Measurements from ENCODE around the gene CREBBP.

Gene CREBBP

DNA sequence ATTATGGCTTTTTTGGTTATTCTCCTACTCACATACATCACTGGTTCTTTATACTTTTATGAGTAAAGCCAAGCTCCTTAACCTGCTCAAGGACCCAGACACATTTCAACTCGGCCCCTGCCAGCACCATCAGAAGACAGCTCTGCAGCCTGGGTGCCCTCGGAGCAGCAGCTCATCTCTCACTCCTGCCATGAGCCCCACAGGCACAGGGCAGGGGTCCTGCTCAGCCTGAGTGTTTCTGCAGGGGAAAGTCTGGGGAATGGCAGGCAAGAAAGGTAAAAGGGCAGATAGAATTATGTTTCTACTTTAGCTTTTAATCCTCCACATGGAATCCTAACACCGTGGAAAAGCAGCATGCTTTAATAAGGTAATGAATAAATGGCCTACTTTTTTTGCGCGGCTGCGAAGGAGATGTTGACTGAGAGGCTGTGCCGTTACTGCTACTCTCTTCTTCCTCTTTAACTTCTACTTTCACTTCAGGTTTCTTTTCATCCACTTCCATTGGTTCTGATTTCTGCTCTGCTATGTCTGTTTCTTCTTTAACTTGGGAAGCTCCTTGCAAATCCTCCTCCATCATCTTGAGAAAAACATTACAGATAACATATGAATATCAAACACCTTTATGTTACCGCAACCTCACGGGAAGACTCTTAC, 113.1 kb downstream of the CREBBP start:
- DNase-seq (ENCODE audit: low spot score) = no peak

DNA sequence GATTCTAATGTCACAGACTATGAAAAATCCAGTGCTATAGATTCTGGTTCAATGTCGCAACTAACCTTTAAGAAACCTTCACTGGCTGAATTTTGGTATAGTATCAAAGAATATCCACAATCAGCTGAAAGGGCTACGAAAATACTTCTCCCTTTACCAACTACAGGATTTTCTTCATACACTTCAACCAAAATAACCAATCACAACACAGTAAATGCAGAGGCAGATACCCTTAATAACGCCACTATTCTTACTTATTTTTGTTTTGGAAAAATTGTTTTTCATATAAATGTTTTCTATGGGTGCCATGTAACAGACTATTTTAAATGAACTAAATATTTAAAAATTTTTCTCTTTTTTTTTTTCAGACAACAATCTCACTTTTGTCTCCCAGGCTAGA, 114.3 kb downstream of the CREBBP start:
- no peak for DNase-seq (ENCODE audit: low spot score)

DNA sequence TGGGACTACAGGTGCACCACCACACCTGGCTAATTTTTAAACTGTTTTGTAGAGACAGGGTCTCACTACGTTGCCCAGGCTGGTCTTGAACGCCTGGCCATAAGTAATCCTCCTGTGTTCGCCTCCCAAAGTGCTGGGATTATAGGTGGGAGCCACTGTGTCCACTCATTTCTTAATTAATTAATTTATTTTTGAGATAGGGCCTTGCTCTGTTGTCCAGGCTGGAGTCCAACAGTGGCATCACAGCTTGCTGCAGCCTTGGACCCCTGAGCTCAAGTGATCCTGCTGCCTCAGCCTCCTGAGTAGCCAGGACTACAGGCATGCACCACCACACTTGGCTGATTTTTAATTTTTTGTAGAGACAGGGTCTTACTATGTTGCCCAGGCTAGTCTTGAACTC, 116.1 kb downstream of the CREBBP start:
- no peak for DNase-seq (ENCODE audit: low spot score)

DNA sequence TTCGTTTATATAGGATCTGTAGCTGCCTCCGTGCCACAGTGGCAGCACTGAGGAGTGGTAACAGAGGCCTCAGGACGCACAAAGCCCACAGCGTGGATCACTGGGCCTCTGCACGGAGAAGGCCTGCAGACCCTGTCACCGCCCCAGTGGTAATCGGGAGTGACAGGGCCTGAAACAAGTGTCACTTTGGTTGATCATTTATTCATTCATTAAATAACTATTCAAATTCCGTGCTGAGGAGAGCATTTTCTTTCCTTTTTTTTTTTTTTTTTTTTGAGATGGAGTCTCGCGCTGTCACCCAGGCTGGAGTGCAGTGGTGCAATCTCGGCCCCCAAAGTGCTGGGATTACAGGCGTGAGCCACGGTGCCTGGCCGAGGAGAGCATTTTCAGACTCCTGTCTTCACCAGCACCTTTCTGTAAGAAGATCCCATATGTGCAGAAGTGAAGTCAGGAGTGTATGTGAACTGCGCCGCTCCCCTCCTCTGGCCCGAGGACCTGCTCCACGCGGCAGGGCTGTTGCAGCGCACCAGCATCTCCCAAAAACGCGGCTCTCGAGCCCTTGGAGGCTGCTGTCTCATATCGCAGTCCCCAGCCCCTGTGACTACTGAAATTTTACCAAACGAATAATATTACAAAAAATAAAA, 118.3 kb downstream of the CREBBP start:
- no peak for DNase-seq (ENCODE audit: low spot score)

DNA sequence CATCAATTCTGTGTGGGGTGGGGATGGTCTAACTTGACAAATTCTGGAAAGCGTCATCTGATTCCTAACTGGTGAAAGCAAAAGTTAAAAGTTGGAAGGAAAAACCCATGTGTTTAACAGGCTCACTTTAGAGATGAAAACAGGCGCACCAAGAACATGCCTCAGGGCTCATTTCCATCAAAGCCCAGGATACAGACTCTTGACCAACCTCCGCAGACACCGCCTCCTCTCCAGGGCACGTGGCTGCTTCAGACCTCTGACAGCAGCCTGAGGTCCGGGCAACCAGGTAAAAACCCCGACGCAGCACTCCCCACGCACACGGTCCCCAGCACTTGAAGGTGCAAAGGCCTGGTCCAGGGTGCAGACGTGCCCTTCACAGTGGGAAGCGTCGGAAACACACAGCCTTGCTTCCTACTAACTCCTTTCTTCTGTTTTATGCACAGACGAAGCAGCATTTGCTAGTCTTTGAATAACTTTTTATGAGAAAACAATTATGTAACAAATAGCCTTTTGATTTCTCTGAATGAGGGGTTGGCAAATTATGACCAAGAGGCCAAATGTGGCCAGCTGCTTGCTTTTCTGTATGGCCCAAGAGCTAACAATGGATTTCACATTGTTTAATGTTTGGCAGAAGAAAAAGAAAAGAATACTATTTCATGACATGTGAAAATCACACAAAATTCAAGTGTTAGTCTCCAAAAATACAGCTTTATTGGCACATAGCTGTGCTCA, 119.0 kb downstream of the CREBBP start:
- no peak for DNase-seq (ENCODE audit: low spot score)

DNA sequence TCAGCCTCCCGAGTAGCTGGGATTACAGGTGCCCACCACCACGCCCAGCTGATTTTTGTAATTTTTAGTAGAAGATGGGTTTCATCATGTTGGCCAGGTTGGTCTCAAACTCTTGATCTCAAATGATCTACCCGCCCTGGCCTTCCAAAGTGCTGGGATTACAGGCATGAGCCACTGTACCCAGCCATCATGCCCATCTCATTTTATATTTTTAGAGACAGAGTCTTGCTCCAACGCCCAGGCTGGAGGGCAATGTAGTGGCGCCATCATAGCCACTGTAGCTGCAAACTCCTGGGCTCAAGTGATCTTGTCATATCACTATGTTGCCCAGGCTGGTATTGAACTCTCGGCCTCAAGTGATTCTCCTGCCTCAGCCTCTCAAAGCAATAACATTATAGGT, 120.0 kb downstream of the CREBBP start:
- DNase-seq (ENCODE audit: low spot score) = no peak

DNA sequence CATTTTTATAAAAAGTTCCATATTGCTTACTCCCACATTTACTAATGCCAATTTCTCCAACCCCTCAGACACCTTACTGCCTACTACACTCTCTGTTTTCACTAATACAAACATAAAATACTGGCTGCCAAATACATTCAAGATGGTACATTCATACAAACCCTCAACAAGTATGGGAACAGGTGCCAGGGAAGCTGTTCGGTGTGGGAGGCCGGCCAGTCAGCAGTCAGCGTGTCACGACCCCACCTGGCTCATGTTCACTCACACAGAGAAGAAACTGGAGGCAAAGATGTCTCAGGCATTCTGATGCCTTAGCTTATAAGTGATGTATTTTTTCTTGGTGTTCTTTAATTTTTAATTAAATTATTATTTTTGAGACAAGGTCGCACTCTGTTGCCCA, 120.8 kb downstream of the CREBBP start:
- peak; percentile 83 for DNase-seq (ENCODE audit: low spot score)

DNA sequence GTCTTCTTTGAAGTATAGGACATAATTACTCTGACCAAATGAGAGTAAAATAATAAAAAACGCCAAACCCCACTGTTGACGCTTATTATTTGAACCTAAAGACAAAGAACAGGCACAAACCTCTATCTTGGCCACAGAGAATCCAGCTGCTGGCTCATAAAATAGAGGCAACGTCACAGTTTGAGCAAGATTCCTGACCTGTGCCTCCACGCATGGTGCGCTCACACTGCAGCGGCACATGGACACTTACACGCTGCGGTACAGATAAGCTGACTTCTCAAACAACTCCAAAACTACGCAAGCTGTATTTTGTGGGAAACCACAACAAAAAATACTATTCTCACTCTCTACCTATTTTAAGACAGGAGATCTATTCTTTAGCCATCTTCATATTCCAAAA, 124.4 kb downstream of the CREBBP start:
- no peak for DNase-seq (ENCODE audit: low spot score)

DNA sequence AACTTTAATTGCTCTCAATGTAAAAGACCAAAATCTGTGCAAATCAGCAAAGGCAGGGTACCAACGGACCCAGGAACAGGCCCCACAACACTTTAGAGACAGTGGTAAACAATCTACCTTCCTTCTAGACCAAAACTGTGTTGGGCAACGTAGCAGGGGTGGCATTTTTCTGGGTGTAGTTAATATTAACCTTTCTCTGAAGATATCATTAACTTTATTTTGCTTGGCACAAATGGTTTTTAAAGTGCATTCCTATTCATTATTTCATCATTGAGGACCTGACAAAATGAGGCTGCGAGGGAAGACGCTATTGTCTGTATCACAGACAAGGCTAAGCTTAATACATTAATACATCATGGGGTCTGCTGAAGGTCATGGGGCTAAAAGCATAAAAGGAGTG, 125.3 kb downstream of the CREBBP start:
- DNase-seq (ENCODE audit: low spot score) = no peak

DNA sequence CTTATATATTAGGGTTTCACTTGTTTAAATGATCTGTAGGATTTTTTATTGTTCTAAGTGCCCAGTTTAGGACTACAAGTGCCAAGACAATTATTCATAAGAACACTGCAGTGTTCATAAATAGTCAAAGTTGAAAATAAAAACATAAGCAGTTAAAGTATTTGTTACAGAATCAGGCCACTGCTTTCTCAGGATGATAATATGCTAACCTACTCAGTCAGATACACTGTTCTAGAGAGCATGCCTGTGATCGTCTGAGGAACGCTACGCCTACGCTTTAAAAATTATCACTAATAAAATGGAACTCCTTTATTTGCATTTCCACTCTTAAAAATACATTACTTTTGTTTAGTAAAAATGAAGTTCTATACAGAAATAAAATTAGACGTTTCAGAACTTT, 125.7 kb downstream of the CREBBP start:
- no peak for DNase-seq (ENCODE audit: low spot score)

DNA sequence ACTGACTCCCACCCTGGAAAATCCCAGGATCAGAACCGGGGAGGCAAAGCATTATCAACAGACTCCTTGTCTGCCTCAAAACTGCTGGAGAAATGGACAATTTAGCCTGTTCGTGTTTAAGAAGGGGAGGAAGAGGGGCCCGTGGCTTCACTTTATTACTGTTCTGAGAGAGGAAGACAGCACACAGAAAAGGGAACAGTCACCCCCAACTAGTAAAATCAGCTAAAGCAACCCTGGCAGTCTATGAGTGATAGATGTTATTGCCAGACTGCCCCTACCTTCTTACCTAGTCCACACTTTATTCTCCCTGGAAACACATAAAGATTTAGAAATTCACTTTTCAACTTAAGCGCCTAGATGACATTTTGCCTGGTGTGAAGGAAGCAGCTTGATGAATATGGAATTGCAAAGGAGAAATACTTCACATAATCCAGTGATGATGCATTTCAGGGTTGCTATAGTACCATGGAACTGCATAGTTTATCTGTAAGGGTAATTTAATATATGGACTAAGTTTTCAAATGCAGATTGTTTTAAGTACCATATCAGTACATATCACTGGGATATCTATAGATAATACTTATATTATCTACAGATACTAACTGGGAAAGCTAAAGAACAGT, 126.3 kb downstream of the CREBBP start:
- DNase-seq (ENCODE audit: low spot score) = no peak

DNA sequence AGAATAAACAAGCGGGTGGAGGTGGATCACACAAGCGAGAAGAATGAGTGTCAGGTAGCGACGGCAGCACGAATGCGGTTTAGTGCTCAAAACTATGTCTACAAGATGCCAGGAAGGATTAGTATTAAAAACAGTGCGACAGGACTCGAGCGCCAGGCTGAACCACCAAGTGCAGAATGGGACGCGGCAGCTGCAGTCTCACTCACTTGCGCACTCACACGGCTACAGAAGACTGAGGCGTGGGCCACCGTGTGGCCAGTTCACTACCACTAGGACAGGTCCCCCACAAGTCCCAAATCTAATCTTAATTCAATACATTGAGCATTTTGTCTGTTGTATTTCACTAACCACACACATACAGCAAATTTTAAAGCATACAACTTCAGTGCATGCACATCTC, 127.5 kb downstream of the CREBBP start:
- DNase-seq (ENCODE audit: low spot score) = no peak

DNA sequence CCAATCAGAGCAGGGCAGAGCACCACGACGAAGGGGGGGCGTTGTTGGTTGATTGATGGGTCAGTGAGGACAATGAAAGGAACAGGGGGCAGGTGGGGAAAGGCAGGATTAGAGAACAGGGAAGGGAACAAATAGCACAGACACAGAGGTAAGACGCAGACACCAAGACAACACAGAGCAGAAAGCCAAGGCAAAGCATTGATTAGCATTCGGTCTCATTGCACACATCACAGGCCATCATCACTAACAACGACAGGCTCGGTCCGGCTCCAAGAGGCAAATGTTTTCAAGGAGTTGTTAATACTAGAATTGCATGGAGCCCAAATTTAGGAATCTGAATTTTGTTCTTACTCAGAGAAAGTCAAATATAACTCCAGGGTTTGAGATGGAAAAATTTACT, 128.6 kb downstream of the CREBBP start:
- DNase-seq (ENCODE audit: low spot score) = no peak

DNA sequence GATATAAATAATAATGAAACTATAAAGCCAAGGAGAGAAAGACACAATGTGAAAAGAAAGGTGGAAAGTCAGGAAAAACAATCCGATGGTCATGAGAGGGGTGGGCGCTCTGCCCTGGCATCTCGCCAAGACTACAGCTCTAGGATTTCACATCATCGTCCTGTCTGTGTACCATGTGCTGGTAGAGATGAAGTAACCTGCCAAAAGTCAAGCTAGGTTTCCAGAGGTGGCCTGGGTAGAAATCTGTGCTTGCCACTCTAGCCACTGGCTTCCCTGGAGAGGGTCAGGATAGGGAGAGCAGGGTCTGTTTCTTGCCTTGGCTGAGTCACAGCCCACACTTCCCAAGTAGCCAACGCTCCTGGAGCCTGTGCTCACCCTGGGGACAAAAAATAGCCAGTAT, 132.2 kb downstream of the CREBBP start:
- no peak for DNase-seq (ENCODE audit: low spot score)

DNA sequence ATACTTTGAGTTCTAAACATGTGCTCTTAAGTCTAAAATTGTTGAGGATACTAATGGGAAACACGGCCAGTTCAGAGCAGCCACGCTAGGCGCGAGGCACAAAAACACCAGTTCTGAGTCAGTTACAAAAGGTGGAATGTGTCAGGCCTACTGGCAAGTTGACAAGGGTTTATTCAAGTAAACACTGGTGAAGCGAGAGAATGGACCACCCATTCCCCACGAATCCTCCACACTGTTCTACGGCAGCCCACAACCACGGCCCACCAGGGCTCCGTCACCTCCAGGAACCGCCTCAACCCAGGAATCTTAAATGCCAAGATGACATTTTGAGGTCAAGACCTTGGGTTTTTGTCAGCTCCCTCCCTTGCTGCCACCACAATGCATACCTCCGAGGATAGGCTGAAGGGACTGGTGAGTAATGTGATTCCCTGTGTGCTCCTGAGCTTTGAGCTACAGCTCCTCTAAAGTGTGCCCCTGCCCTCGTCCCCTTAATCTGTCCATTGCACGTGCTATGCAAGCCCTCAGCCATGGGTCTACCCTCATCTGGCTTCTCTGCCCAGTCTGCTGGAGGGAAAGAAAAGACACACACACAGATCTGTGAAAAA, 134.7 kb downstream of the CREBBP start:
- DNase-seq (ENCODE audit: low spot score) = no peak

DNA sequence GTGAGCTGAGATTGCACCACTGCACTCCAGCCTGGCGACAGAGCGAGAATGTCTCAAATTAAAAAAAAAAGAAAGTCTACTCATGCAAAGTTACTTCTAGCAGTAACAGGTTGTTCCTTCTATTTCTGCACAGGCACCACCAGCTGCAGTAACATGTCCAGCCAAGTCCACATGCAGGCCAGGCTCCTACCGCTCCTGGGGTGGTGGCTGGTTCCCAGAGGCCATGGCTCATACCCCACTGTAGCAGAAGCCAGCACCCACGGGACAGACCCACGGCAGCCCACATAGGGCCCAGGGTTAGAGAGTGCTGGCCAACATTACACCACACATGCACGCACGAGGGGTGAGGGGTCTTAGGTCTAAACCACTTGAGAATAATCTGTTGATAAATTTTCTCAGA, 136.5 kb downstream of the CREBBP start:
- DNase-seq (ENCODE audit: low spot score) = no peak

DNA sequence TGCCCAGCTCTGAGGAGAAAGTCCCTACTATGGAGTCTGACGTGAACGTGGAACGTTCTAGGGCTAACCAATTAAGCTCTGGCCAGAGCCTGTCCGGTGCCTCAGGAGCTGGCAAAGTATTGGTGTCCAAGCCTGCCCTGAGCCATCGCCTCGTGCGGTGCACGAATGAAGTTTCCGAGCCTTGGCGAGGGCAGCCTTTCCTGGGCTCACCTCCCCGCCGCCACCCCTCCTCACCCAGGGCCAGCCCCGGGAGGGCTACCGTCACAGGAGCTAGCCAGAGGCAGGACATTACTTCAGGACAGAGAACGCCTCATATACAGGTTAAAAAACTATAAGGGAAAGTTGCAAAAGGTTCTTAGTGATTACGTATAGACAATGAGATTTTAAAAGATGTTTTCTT, 139.6 kb downstream of the CREBBP start:
- no peak for DNase-seq (ENCODE audit: low spot score)

DNA sequence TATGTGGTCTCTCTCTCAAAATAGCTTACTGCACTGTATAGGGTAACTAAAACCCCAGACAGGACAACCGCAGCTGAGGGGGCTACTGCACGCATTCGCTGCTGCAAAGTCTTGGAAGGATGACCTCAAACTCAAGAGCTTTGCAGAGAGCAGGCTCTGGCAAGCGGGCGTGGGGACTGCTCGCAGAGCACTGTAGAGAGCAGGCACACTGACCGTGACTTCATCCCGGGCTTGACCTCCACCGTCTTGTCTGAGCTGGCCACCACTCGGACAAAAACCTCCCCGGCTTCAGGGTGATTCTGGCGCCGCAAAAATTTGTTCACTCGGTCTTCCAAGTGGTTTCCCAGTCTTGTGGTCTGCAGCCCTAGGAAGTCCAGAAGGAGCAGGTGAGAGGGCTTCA, 140.3 kb downstream of the CREBBP start:
- no peak for DNase-seq (ENCODE audit: low spot score)

DNA sequence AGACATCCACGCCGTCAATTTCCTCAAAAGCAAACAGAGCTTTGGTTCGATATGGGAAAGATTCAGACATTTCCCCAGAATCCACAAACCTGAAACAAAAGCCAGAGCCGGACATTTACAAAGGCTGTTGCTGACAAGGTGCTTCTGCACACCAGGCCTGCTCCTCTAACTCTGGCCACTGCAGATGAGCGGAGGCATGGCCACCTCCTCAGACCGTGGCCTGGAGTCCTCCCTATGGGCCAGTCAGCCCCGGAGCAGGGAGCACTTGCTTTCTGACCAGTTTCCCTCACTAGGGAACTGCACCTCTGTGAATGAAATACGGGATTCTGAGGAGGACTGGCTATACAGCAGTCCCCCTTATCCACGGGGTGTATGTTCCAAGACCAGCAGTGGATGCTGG, 140.9 kb downstream of the CREBBP start:
- no peak for DNase-seq (ENCODE audit: low spot score)

DNA sequence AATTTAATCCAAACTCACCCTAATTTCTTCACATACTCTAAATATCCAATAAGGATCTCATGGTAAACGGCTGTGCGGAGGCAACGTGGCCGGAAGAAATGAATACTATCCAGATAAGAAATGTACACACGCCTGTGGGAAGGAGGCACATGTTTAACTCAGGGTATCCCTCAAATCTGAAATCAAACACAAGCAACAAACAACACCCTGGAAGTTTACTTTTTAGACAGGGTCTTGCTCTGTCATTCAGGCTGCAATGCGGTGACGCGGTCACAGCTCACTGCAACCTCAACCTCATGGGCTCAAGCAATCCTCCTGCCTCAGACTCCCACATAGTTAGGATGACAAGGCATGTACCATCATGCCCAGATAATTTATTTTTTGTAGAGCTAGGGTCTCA, 142.0 kb downstream of the CREBBP start:
- no peak for DNase-seq (ENCODE audit: low spot score)

DNA sequence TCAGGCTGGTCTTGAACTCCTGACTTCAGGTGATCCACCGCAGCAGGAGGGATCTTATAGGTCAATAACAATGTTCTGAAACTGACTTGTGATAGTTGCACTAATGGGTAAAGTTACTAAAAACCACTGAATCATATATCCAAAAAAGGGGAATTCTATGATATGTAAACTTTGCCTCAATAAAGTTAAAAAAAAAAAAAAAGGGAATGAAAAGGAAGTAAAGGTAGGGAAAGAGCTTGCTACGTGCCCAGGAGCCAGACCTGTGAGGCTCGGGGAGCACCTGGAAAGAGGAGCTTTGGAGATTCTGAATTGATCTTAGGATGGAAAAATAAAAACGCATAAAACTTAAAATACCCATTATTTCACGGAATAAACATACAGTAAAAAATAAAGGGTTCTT, 142.4 kb downstream of the CREBBP start:
- DNase-seq (ENCODE audit: low spot score) = no peak

DNA sequence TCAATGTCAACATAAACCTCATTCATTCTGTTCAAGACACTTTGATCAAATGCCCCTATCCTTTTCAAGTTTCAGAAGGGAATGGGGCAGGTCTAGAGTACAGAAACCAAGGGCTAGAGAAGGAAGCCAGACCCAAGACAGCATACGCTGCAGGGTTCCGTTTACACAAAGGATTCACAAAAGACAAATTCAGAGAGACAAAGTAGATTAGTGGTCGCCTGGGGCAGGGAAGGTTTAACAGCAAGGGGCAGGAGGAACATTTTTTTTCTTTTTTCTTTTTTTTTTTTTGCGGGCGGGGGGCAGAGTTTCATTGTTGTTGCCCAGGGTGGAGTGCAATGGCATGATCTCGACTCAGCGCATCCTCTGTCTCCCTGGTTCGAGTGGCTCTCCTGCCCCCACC, 143.3 kb downstream of the CREBBP start:
- DNase-seq (ENCODE audit: low spot score) = no peak

DNA sequence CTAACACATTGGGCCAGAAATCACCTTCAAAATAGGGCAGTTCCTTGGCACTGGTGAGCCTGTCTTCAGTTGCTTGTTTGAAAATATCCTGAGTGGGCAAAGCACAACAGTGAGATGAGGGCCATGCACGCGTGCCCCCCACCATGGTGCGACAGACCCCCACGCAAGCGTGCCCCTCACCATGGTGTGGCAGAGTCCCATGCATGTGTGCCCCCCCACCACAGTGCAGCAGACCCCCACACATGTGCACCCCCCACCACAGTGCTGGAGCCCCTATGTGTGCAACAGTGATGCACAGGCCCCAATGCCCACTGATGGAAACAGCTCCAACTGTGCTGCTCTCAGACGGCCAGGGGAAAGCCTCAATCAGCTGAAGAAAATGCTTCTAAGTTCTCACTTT, 144.4 kb downstream of the CREBBP start:
- DNase-seq (ENCODE audit: low spot score) = no peak
